NCI-H128 (cell line): Measurements from ENCODE around the gene CD82.
"Not testable (repeated sequence)": the region's sequence is repeated elsewhere in the genome, so short reads cannot be mapped to it uniquely, and the experiment has no call there.

ENCODE experiments used
- DNase-seq: peaks from one replicate; lab custom pipeline; 2025; ENCODE audit not compliant: unreplicated experiment; lab: John Stamatoyannopoulos, UW

CD82 gene

GRCh38 chr11:44658506-44658850, 93.0 kb downstream of the CD82 start:
- DNase-seq = no peak

- no peak for DNase-seq
These were observed 94.2 kb downstream of the CD82 start for GRCh38 chr11:44659641-44660040.

GRCh38 chr11:44660535-44660934, 95.1 kb downstream of the CD82 start:
- not testable (repeated sequence) for DNase-seq

GRCh38 chr11:44661311-44661717, 95.9 kb downstream of the CD82 start:
- DNase-seq = no peak
